ENCODE data around the gene LIFR.

DNA sequence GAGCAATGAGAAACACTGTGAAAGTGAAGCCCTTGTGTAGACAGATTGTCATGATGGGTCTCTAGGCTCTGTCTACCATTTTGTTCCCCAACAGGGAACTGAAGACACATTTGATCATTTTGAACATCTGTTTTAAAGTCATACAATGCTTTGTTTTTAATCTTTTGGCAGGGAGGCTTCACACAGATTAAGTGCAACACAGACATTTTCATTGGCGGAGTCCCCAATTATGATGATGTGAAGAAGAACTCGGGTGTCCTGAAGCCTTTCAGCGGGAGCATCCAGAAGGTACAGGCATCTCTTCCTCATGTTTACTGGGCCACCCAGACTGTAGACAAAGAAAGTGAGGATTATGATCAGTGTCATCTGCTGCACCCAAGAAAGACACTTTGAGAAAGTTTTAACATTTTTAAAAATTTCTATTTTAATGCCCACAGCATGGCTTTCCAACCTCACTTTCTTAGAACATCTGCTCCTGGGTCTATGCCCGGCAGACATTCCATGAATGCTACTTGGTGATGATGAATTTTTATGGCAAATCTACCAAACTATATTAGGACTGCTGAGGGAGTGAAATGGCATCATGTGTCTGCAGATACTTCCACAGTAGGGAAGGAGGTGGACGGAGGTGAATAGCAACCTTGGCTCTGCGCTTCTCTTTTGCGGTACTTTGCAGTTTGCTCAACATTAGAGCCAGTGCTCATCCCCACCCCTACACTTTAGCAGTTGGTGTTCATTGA is 121.3 kb downstream of the LIFR start:
- no peak for TF ChIP-seq POLR2AphosphoS5 (IDR thresholded peaks at IDR 0.05; ENCODE audit: insufficient read depth, low read depth, low read length)
- TF ChIP-seq, protein P1, sequence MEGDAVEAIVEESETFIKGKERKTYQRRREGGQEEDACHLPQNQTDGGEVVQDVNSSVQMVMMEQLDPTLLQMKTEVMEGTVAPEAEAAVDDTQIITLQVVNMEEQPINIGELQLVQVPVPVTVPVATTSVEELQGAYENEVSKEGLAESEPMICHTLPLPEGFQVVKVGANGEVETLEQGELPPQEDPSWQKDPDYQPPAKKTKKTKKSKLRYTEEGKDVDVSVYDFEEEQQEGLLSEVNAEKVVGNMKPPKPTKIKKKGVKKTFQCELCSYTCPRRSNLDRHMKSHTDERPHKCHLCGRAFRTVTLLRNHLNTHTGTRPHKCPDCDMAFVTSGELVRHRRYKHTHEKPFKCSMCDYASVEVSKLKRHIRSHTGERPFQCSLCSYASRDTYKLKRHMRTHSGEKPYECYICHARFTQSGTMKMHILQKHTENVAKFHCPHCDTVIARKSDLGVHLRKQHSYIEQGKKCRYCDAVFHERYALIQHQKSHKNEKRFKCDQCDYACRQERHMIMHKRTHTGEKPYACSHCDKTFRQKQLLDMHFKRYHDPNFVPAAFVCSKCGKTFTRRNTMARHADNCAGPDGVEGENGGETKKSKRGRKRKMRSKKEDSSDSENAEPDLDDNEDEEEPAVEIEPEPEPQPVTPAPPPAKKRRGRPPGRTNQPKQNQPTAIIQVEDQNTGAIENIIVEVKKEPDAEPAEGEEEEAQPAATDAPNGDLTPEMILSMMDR (IDR thresholded peaks at IDR 0.05; ENCODE audit: extremely low read depth in 1 of 2, insufficient read depth in 1 of 2, low read depth in 1 of 2, low read length in 2 of 2) = no peak
- TF ChIP-seq EZH2 (IDR thresholded peaks at IDR 0.05; ENCODE audit: borderline replicate concordance, low read depth, low read length, severe bottlenecking) = no peak
- TF ChIP-seq MYC (IDR thresholded peaks at IDR 0.05; ENCODE audit: low read depth, low read length) = no peak
- no peak for TF ChIP-seq GATA2 (IDR thresholded peaks at IDR 0.05; ENCODE audit: insufficient read depth, insufficient read length, low read depth, low read length)
- TF ChIP-seq FOS (IDR thresholded peaks at IDR 0.05; ENCODE audit: borderline replicate concordance, insufficient read depth, low read length) = no peak
